Skin of body (tissue), 2 donors: Measurements from ENCODE around the gene BST2. TPM values are rescaled to one million over a fixed set of nuclear protein-coding genes. Genes with fewer than 3 reads are reported as not detected.

Experiments
- DNase-seq: peaks from one replicate; lab custom pipeline; 2025; lab: John Stamatoyannopoulos, UW
- total RNA-seq: library from RNA; depleted of rRNA; stranded (reverse); fragments of >200 nt; gene quantifications from one replicate; pipeline ENCODE4 v1.2.3, GENCODE V29; 2014

The BST2 gene, protein sequence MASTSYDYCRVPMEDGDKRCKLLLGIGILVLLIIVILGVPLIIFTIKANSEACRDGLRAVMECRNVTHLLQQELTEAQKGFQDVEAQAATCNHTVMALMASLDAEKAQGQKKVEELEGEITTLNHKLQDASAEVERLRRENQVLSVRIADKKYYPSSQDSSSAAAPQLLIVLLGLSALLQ
- total RNA-seq = 6.9 TPM

DNA sequence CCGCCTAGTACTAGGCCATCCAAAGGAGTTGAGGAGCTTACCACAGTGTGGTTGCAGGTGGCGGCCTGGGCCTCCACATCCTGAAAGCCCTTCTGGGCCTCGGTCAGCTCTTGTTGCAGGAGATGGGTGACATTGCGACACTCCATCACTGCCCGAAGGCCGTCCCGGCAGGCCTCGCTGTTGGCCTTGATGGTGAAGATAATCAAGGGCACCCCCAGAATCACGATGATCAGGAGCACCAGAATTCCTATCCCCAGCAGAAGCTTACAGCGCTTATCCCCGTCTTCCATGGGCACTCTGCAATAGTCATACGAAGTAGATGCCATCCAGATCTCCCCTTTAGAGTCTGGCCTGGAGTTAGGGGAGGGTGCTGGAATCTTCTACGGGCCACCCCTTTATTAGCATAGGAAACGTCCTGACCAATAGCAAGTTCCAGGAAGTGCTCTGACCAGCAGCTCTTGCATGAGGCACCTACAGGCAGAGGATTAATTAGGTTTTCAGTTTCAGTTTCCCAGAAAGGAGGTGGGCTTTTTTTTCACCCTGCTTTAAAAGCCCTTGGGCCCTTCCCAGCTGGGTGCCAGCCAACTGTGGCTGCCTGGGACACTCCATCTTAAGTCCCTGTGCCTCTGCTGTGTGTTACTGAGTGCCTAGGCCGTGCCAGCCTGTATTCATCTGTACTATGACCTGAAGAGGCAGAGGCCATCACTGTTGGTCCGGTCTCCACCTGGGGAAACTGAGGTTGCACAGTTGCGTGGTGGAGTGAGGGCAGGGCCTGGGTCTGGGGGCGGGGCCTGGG, at the start of gene BST2:
Gene BST2, minus strand, starts transcription at position 381 of the 796 bp plus-strand sequence. Its CDS starts 55 bp downstream, at position 326.
- no peak for DNase-seq

DNA sequence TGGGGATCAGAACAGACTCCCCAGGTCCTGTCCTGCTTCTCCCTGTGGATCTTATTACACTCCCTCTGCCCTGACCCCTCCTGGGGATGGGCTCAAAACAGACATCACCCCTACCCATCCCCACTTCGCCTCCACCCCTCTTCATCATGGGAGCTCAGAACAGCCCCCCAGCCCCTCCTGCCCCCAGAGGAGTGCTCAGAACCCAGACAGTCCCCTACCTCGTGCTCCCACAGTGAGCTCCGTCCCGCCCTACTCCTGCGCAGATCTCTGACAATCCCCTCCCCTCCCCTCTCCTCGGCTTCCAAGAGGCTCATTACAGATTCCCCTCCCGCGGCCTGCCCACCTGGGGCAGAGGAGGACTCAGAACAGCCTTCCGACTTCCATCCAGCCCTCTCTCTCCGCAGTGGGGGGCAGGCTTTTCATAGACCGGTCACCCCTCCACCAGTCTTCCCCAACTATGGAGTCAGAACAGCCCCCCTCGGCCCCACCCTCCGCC, 49.2 kb upstream of the BST2 start:
- no peak for DNase-seq

DNA sequence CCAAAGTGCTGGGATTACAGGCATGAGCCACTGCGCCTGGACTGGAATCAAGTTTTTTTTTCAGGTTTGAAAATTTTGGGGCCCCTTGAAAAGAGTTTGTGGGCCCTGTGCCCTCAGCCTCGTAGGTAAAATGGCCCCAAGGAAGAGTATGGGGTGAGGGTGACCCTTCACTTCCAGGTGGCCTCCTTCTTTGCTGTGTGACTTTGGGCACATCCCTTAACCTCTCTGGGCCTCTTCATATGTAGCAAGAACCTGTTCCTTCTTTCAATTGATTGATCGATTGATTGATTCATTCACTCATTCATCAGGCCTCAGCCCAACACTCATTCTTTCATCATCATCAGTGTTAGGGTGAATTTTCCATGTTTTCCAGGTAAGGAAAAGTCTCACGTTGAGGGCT, 46.4 kb upstream of the BST2 start:
- no peak for DNase-seq

DNA sequence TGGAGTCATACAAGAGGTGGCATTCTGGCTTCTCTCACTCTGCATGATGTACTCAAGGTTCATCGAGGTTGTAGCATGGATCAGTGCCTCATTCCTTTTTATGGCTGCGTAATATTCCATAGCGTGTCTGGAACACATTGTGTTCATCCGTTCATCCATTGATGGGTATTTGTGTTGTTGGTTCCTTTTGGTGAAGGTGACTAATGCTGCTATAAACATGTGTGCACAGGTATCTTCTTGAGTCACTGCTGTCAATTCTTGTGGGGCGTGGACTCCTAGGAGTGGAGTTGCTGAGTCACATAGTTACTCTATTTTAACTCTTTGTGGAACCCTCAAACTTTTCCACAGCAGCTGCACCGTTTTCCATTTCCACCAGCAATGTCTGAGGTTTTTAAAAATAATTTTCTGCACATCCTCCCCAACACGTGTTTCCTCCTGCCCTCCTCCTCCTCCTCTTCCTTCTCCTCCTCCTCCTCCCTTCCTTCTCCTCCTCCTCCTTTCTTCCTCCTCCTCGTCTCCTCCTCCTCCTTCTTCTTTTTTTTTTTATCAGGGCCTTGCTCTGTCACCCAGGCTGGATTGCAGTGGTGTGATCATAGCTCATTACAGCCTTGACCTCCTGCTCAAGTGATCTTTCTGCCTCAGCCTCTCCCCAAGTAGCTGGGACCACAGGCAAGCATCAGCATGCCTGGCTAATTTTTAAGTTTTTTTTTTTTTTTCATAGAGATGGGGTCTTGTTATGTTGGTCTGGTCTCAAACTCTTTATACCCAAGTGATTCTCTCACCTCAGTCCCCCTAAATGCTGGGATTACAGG, 45.0 kb upstream of the BST2 start:
- no peak for DNase-seq

DNA sequence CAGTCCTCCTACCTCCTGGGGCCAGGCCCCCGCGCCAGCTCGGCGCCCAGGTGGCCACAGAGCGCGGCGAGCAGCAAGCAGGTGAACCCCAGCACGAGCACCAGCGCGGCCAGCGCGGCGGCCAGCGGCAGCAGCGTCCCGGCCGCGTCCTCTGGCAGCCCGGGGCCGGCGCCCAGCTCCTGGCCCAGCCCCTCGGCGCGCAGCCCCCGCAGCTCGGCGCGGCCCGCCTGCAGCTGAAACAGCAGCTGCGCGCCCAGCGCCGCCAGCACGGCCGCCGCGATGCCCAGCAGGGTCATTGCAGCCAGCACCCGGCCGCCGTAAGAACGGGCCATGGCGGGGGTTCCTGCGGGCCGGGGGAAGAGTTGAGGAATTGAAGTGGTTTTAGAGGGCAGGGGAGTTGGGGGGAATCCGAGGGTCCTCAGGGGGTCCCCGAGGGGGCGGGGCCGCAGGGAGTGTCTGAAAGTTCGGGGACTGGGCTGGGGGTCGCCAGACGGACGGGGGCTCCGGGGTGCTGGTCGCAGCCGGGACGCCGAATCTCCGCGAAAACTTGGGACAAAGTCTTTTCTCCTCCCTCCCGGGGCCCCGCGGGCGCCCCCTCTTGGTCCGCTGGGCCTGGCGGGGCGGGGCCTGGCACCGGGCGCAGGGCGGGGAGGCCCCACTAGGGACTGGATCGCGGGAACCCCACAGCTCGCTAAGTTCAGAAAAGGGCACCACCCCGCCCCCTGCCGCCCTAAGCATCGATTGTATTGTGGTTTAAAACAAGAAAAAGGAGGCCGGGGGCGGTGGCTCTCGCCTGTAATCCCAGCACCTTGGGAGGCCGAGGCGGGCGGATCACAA, 42.9 kb upstream of the BST2 start, which contains the start of gene TMEM221:
Gene TMEM221, minus strand, starts transcription at position 538 of the 837 bp plus-strand sequence. Its CDS starts 206 bp downstream, at position 332.
- DNase-seq = peak; percentile 42

DNA sequence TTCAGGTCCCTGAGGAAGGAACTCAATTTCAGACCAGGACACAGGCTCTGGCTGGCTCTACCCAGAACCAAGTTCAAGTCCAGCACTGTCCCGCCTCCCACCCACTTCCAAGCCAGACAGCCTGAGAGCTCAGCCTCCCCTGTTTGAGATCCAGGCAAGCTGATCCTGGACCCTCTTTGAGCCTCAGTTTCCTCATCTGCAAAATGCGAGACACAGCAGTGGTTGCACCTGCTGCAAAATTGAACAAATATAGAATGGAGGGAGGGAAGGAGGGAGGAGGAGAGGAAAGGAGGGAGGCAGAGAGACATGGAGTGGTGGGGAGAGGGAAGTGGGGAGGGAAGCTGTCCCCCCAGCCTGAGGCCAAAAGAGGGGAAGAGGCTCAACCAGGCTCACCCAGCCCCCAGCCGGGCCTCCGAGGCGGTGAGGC, 42.3 kb upstream of the BST2 start:
- DNase-seq = no peak

DNA sequence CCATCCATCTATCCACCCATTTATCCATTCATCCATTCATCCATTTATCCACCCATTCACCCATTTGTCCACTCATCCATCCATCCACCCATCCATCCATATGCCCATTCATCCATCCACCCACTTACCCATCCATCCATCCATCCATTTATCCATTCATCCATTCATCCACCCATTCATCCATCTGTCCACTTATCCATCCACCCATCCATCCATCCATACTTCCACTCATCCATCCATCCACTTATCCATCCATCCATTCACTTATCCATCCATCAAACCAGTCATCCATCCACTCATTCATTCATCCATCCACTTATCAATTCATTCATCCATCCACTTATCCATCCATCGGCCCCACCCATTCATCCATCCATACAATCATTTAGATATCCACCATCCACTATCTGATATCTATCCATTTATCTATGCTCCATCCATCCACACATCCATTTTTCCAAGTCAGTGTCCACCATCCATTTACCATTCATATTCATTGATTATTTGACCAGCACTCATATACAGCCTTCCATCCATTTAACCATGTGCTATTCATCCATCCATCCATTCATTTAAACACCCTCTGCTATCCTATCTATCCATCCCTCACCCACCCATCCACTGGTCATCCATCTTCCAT, 40.2 kb upstream of the BST2 start:
- DNase-seq = no peak

DNA sequence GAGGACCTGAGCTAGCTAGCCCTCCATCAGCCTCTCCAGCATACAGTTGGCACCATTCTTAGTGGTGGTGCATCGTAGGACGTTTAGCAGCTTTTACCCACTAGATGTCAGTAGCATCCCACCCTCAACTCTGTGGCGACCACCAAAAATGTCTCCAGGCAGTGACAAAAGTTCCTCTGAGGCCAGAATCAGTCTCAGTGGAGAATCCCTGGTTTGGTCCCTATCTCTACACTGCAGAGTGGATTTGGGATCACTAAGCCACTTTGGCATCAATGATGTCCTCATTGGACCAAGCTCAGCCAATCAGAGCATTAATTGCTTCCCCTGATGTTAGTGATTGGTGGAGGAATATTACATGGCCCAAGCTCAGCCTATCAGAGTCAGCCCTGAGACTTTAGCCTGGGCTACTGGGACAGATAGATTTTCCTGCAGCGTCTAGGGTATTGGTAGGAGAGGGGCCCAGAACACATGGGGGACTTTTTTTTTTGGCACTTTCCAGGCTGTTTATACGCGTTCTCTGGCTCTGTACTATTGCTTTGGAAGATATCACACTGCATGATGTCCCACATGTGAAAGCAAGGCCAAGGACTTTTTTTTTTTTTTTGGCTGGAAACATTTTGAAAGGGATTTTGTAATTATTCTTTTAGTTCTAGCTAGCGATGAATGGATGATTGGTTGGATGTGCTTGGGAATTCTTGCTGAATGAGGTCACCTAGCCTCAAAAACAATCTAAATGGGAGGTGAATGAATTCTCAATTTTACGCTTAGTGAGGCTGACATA, 36.0 kb upstream of the BST2 start:
- DNase-seq = peak; percentile 91

DNA sequence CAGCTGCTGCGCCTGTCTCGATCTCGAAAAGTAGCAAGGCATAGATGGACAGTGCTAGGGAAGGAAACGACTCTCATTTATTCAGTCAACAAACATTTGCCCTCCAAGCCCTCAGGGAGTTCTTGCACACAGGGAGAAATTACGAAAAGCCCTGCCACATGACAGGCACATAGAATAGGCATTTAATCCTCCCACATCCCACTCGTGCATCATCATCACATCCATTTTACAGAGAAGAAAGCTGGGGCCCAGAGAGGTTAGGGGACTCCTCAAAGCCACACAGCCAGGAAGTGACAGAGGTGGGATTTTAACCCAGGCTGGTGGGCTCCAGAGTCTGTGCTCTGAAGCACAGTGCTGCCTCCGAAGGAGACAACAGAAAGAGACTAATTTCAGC, 31.4 kb upstream of the BST2 start:
- no peak for DNase-seq

DNA sequence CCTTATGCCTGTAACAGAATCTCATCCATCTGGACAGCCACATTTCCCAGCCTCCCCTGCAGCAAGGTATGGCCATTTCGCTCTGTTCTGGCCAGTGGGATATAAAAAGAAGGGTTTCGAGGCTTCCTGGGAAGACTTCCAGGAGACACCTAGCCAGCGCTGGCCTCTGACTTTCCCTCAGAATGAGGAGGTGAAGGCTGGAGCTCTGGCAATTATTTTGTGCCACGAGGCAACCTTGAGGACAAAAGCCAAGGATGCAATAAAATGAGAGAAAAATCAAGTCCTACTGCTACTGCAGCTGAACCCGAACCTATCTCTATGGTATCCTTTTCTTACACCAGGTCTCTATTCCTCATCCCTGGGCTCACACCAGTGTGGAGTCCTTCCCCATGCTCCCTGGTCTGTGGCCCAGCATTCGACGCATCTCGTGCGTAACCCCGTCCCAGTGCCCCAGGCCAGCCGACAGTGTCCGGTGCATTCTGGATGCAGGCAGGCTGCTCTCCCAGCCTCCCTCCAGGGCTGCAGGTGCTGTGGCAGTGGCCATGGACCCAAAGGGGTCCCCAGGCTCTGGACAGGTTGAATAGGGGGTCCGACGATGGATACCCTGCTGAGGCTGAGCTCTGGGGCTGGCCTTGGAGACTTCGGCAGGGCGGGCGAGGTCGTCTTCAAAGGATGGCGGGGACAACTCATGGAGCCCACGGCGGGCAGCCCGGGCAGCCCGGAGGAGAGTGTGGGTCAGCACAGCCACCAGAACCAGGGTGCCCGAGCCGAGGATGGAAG, 30.9 kb upstream of the BST2 start:
- no peak for DNase-seq

DNA sequence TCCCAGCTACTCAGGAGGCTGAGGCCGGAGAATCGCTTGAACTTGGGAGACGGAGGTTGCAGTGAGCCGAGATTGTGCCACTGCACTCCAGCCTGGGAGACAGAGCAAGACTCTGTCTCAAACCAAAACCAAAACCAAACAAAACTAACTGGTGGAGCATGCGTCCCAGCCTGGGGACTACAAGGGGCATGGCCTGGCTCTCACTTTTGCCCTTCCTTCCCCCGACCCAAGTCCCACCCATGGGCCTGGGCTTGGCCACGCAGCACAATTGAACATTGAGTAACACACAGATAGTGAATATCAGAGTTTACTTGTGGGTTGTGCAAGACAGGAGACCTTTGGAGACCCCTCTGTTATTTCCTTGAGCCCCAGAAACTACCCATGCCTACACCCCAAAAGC, 29.8 kb upstream of the BST2 start:
- DNase-seq = no peak

DNA sequence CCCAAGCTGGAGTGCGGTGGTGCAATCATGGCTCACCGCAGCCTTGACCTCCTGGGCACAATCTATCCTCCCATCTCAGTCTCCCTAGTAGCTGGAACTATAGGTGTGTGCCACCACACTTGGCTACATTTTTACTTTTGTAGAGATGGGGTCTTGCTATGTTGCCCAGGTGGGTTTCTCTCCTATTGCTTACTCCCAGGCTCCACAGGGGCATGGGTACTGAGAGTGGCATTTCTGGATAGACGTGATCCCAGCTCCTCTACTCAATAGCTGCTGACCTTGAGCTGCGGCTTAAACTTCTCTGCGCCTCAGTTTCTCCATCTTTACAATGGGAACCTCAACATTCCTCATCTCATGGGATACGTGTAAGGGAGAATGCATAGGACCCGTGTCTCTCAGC, 26.0 kb upstream of the BST2 start:
- DNase-seq = no peak

DNA sequence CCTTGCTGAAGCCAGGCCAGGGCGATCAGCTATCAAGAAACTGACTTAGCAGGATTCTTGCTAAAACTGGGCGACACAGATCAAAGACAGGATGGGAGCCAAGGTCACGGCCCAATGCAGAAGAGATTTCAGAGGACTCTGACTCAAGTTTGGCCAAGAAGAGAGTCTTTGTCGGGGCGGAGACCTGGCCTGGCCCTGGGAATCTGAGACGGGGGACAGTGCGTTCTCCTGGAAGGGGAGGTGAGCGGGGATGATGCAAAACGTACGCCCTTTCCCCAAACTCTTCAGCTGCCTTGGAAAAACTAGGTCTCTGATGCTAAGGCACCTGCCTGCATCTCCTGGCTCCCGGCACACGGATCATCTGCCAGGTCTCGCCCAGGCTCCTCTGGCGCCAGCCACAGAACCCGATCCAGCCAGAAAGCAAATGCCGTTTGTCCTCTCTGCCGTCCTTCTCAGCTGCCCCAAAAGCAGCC, 24.2 kb upstream of the BST2 start:
- no peak for DNase-seq

DNA sequence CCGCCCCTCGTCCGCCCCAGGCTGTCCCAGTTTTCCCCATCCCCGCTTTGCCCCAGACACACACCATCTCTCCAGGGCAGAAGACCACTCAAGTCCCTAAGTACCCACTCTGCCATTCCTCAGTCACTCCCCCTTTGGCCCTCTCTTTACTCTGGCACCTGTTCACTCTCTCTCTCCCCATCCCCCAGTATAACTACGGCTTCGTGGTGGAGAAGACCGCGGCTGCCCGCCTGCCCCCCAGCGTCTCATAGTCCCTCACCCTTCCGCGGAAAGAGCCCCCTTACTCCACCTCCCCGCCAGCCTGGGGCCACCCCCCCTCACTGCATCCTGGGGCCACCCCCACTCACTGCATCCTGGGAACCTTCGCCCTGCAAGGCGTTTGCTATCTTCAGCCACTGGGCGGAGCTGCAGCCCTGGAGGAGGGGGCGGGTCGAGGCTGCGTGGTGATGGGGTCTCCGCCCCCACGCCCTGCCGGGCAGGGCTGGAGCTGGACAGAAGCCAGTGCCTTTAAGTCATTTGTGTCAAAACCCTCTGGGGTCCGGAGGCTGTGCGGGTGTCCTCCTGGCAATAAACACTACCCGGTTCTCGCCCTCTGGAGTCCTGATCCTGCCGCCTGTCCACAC, 19.4 kb upstream of the BST2 start:
- no peak for DNase-seq

DNA sequence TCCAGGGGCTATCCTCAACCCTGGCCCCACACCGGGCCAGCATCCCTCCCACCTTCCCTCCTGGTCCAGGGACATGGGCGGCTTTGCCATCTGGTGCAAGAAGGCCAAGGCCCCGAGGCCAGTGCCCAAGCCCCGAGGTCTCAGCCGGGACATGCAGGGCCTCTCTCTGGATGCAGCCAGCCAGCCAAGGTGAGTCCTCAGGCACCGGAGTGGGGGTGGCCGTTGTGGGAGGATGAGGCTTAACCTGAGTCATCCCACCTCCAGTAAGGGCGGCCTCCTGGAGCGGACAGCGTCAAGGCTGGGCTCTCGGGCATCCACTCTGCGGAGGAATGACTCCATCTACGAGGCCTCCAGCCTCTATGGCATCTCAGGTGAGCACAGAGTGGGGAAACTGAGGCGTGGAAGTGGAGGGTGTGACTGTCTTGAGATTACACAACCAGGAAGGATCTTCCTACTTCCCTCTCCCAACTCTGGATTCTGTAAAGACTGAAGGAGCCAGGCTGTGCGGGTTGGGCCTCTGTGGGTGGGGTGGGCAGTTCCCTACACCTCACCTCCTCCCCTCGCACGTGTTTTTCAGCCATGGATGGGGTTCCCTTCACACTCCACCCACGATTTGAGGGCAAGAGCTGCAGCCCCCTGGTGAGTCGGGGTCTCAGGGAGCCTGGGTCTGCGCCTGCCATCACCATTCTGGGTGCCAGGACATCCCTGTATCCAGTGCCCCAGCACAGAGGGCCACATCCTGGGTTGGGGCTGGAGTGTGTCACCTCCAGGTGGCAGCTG, 18.2 kb upstream of the BST2 start:
- DNase-seq = no peak

DNA sequence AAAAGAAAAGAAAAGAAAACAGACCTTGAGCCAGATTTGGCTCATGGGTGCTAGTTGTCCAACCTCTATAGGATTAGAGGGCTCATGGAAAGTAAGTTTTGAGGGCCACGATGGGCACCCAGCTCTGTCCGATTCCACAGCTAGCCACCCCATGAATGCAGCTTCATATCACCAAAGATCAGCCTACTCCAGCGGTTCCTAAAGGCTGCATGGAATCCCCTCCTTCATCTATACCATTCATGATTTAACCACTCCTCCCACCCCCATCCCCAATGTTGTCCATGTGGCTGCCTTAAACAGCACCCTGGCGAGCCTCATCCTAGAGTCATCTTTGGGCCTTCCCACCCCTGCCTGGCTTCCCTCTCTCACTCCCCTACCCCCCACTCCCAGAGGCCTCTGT, 16.5 kb upstream of the BST2 start:
- DNase-seq = no peak

DNA sequence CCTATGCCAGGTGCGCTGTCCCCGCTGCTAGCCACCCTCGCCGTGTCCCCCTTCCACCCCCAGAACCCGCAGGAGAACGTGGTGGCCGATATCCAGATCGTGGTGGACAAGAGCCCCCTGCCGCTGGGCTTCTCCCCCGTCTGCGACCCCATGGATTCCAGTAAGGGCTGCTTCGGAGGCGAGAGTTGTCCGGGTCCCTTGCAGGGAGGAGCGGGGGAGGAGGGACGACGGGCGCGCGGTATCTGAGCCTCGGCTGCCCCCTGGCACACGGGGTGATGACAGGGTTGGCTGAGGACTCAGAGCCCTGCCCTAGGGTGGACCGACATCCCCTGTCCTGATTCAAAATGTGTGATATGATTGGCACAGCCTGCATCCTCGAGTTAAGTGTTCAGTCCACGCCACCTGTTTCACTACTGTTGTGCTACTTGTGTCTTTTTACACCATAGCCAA, 15.1 kb upstream of the BST2 start:
- no peak for DNase-seq
